Measurements from ENCODE around the gene INO80B. TPM values are rescaled to one million over a fixed set of nuclear protein-coding genes. Genes with fewer than 3 reads are reported as not detected.

The INO80B gene
- total and polyA plus RNA-seq, 9 of the 15 experiments (the other 6 are each of a cell fraction or from before 2014, with no cell fraction given): 0.41 to 22.6 (median 9.0) TPM

DNA sequence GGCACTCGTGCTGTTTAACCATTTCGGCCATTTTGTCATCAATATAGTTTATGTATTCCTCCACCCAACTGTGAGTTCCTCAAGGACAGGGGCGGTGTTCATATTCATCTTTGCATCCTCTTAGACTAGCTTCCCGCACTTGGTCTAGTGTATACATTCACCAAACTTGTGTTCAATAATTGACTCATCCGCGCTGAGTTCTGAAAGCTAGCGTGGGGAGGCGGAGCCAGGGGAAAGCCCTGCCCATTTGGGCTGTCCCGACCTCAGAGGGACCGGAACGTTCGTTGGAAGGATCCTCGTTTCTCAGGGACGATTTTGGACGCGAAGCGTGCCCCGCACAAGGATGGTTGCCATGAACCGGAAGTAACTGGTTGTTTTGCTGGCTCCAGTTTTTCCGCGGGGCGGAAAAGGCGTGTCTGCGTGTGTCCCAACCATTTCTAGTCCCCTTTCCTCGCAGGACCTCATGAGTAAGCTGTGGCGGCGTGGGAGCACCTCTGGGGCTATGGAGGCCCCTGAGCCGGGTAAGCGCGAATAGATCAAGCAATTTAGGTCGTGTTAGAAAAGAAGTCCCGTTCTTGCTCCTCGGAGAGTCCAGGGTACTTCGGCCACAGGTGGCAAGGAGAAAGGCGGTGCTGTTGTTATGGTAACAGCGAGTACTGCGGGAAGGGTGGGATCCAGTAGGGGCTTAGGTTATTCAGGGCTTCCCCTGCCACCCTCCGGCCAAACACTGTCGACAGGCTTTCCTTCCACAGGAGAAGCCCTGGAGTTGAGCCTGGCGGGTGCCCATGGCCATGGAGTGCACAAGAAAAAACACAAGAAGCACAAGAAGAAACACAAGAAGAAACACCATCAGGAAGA, at the start of gene INO80B (continued):
- TF ChIP-seq, protein P1, sequence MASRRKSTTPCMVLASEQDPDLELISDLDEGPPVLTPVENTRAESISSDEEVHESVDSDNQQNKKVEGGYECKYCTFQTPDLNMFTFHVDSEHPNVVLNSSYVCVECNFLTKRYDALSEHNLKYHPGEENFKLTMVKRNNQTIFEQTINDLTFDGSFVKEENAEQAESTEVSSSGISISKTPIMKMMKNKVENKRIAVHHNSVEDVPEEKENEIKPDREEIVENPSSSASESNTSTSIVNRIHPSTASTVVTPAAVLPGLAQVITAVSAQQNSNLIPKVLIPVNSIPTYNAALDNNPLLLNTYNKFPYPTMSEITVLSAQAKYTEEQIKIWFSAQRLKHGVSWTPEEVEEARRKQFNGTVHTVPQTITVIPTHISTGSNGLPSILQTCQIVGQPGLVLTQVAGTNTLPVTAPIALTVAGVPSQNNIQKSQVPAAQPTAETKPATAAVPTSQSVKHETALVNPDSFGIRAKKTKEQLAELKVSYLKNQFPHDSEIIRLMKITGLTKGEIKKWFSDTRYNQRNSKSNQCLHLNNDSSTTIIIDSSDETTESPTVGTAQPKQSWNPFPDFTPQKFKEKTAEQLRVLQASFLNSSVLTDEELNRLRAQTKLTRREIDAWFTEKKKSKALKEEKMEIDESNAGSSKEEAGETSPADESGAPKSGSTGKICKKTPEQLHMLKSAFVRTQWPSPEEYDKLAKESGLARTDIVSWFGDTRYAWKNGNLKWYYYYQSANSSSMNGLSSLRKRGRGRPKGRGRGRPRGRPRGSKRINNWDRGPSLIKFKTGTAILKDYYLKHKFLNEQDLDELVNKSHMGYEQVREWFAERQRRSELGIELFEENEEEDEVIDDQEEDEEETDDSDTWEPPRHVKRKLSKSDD (conservative IDR thresholded peaks at IDR 0.05; ENCODE audit: low read length): peak; percentile 93
- TF ChIP-seq MIER1 (IDR thresholded peaks at IDR 0.05; ENCODE audit: low read depth): no peak
- TF ChIP-seq BDP1 (IDR thresholded peaks at IDR 0.05; ENCODE audit: insufficient read depth, insufficient read length): no peak
- TF ChIP-seq TRIM24 (IDR thresholded peaks at IDR 0.05): peak in 1 of 2 experiments; percentile 99; a peak in 2 of 4 replicates
- TF ChIP-seq ZNF124 (CRISPR knock-in tag; IDR thresholded peaks at IDR 0.05): no peak
- TF ChIP-seq FOXA1 (IDR thresholded peaks at IDR 0.05; ENCODE audit: borderline replicate concordance): no peak
- TF ChIP-seq NCOA6 (IDR thresholded peaks at IDR 0.05): no peak
- TF ChIP-seq RBM34 (IDR thresholded peaks at IDR 0.05; ENCODE audit: borderline replicate concordance, insufficient read depth, low read length): no peak
- peak; percentile 97 for TF ChIP-seq RFX1 (IDR thresholded peaks at IDR 0.05)
- peak; percentile 50; the same call in 1 of the 2 replicates for TF ChIP-seq ZNF384 (IDR thresholded peaks at IDR 0.05; ENCODE audit: low read depth, low read length)
- no peak for TF ChIP-seq IFI16 (CRISPR knock-in tag; IDR thresholded peaks at IDR 0.05)
- TF ChIP-seq ZC3H8 (IDR thresholded peaks at IDR 0.05): no peak
- no peak for TF ChIP-seq MLLT1 (IDR thresholded peaks at IDR 0.05)
- no peak for TF ChIP-seq STAG1 (CRISPR knock-in tag; IDR thresholded peaks at IDR 0.05; ENCODE audit: borderline replicate concordance)
- TF ChIP-seq GABPA (tag; conservative IDR thresholded peaks at IDR 0.05; ENCODE audit: low read depth): peak; percentile 100
- TF ChIP-seq ZNF239 (CRISPR knock-in tag; IDR thresholded peaks at IDR 0.05): 0 out of 2 replicates have a peak, but pooled peaks have one; percentile 39
- TF ChIP-seq E2F3 (CRISPR knock-in tag; IDR thresholded peaks at IDR 0.05): no peak
- TF ChIP-seq USF1 (CRISPR knock-in tag; IDR thresholded peaks at IDR 0.05): no peak
- 0 out of 2 replicates have a peak, but pooled peaks have one; percentile 30 for TF ChIP-seq LEF1 (IDR thresholded peaks at IDR 0.05)
- no peak for TF ChIP-seq BRF1 (IDR thresholded peaks at IDR 0.05; ENCODE audit: borderline replicate concordance, extremely low read depth, insufficient read length)
- no peak for TF ChIP-seq ZNF518B (CRISPR knock-in tag; IDR thresholded peaks at IDR 0.05)
- TF ChIP-seq NFE2 (IDR thresholded peaks at IDR 0.05; ENCODE audit: low read depth): no peak

All from K562 (cell line).